ENCODE results near the gene SNRNP35. TPM values are rescaled to one million over a fixed set of nuclear protein-coding genes. Genes with fewer than 3 reads are reported as not detected.
"Not testable (repeated sequence)": the region's sequence is repeated elsewhere in the genome, so short reads cannot be mapped to it uniquely, and the experiment has no call there.

SNRNP35 gene
- total RNA-seq, 1 donor, result 15.6 TPM

- Histone ChIP-seq H4K20me1 (ENCODE audit: insufficient read depth, low read length) (no peaks in the 10 kb centered on the region), H3K27me3 (ENCODE audit: insufficient read depth, low read length) (no peaks in the 10 kb centered on the region), H3K36me3 (ENCODE audit: insufficient read depth, low read length) (peaks cover 16% of the 10 kb centered on the region), H3K27ac (ENCODE audit: low read depth, low read length) (no peak overlapping the region), H3K79me2 (ENCODE audit: insufficient read depth, low read length) (no peaks in the 10 kb centered on the region), H3K9me3 (ENCODE audit: low read depth, low read length) (no peaks in the 10 kb centered on the region), H3K4me1 (ENCODE audit: insufficient read depth, low read length) (no peaks in the 10 kb centered on the region), H3K4me3 (ENCODE audit: insufficient read depth, low read length) (no peak overlapping the region), H2AFZ (ENCODE audit: low read length) (no peak overlapping the region), H3K4me2 (ENCODE audit: insufficient read depth, low read length) (no peak overlapping the region)
- peak; percentile 44 for DNase-seq (ENCODE audit: insufficient read length, low spot score, missing footprints)
- peak; percentile 5 for TF ChIP-seq CTCF (IDR thresholded peaks at IDR 0.05; ENCODE audit: extremely low read depth, low read depth, low read length)
These were observed 36.6 kb upstream of the SNRNP35 start for GRCh38 chr12:123421314-123421713.

- TF ChIP-seq CTCF (IDR thresholded peaks at IDR 0.05; ENCODE audit: extremely low read depth, low read depth, low read length), result no peak
- H3K27me3 ChIP-seq (ENCODE audit: insufficient read depth, low read length), result no peaks in the 10 kb centered on the region
- peaks cover 2% of the 10 kb centered on the region for H3K4me1 ChIP-seq (ENCODE audit: insufficient read depth, low read length)
- H3K9me3 ChIP-seq (ENCODE audit: low read depth, low read length), result no peaks in the 10 kb centered on the region
- H4K20me1 ChIP-seq (ENCODE audit: insufficient read depth, low read length), result no peaks in the 10 kb centered on the region
- peaks cover 17% of the 10 kb centered on the region for H3K79me2 ChIP-seq (ENCODE audit: insufficient read depth, low read length)
- H3K36me3 ChIP-seq (ENCODE audit: insufficient read depth, low read length), result peaks cover 18% of the 10 kb centered on the region
- no peak for DNase-seq (ENCODE audit: insufficient read length, low spot score, missing footprints)
- H3K4me2 ChIP-seq (ENCODE audit: insufficient read depth, low read length), result no peak overlapping the region
- no peak overlapping the region for H3K27ac ChIP-seq (ENCODE audit: low read depth, low read length)
- H2AFZ ChIP-seq (ENCODE audit: low read length), result no peak overlapping the region
- no peak overlapping the region for H3K4me3 ChIP-seq (ENCODE audit: insufficient read depth, low read length)
These were observed 30.7 kb upstream of the SNRNP35 start for GRCh38 chr12:123427036-123427769.

GRCh38 chr12:123428591-123428990, 29.3 kb upstream of the SNRNP35 start:
- Histone ChIP-seq H4K20me1 (ENCODE audit: insufficient read depth, low read length) (no peaks in the 10 kb centered on the region), H3K36me3 (ENCODE audit: insufficient read depth, low read length) (peaks cover 12% of the 10 kb centered on the region), H2AFZ (ENCODE audit: low read length) (no peak overlapping the region), H3K9me3 (ENCODE audit: low read depth, low read length) (no peaks in the 10 kb centered on the region), H3K27ac (ENCODE audit: low read depth, low read length) (no peak overlapping the region), H3K4me3 (ENCODE audit: insufficient read depth, low read length) (no peak overlapping the region), H3K4me1 (ENCODE audit: insufficient read depth, low read length) (peaks cover 12% of the 10 kb centered on the region), H3K27me3 (ENCODE audit: insufficient read depth, low read length) (no peaks in the 10 kb centered on the region), H3K4me2 (ENCODE audit: insufficient read depth, low read length) (no peak overlapping the region), H3K79me2 (ENCODE audit: insufficient read depth, low read length) (peaks cover 26% of the 10 kb centered on the region)
- DNase-seq (ENCODE audit: insufficient read length, low spot score, missing footprints), result no peak
- TF ChIP-seq CTCF (IDR thresholded peaks at IDR 0.05; ENCODE audit: extremely low read depth, low read depth, low read length), result no peak

GRCh38 chr12:123429101-123429500, 28.8 kb upstream of the SNRNP35 start:
- H3K27ac ChIP-seq (ENCODE audit: low read depth, low read length); DNase-seq (ENCODE audit: insufficient read length, low spot score, missing footprints); H3K4me2 ChIP-seq (ENCODE audit: insufficient read depth, low read length); H3K27me3 ChIP-seq (ENCODE audit: insufficient read depth, low read length); H3K9me3 ChIP-seq (ENCODE audit: low read depth, low read length); H3K4me3 ChIP-seq (ENCODE audit: insufficient read depth, low read length); H2AFZ ChIP-seq (ENCODE audit: low read length); H4K20me1 ChIP-seq (ENCODE audit: insufficient read depth, low read length): not testable (repeated sequence)
- peaks cover 12% of the 10 kb centered on the region for H3K36me3 ChIP-seq (ENCODE audit: insufficient read depth, low read length)
- H3K79me2 ChIP-seq (ENCODE audit: insufficient read depth, low read length), result peaks cover 30% of the 10 kb centered on the region
- peaks cover 14% of the 10 kb centered on the region for H3K4me1 ChIP-seq (ENCODE audit: insufficient read depth, low read length)

GRCh38 chr12:123431951-123432817, 25.8 kb upstream of the SNRNP35 start:
- H2AFZ ChIP-seq (ENCODE audit: low read length), result peak overlapping the region; percentile 85
- DNase-seq (ENCODE audit: insufficient read length, low spot score, missing footprints), result peak; percentile 62
- H4K20me1 ChIP-seq (ENCODE audit: insufficient read depth, low read length); H3K9me3 ChIP-seq (ENCODE audit: low read depth, low read length); H3K27me3 ChIP-seq (ENCODE audit: insufficient read depth, low read length); H3K36me3 ChIP-seq (ENCODE audit: insufficient read depth, low read length): not testable (repeated sequence)
- H3K79me2 ChIP-seq (ENCODE audit: insufficient read depth, low read length), result peaks cover 46% of the 10 kb centered on the region
- peaks cover 28% of the 10 kb centered on the region for H3K4me1 ChIP-seq (ENCODE audit: insufficient read depth, low read length)
- H3K4me3 ChIP-seq (ENCODE audit: insufficient read depth, low read length), result peak overlapping the region; percentile 65
- peak overlapping the region; percentile 84 for H3K4me2 ChIP-seq (ENCODE audit: insufficient read depth, low read length)
- peak overlapping the region; percentile 68 for H3K27ac ChIP-seq (ENCODE audit: low read depth, low read length)
